Suprapubic skin (tissue), 4 donors: ENCODE measurements around the gene MANBA. TPM values are rescaled to one million over a fixed set of nuclear protein-coding genes. Genes with fewer than 3 reads are reported as not detected.

Experiments
- DNase-seq, 2 donors: peaks; one replicate each; pipeline ENCODE4 v3.0.0-alpha.2; 2019; ENCODE audit warnings: low spot score in 2 of 2
- H3K27ac ChIP-seq: fragments of 200-600 bp; sonication (generic); one replicate; pipeline ENCODE4 v1.5.1; 2019
- H3K27me3 ChIP-seq: fragments of 200-600 bp; sonication (generic); one replicate; pipeline ENCODE4 v1.5.1; 2019
- H3K36me3 ChIP-seq: fragments of 200-600 bp; sonication (generic); one replicate; pipeline ENCODE4 v1.5.1; 2019
- H3K4me1 ChIP-seq: fragments of 200-600 bp; sonication (generic); one replicate; pipeline ENCODE4 v1.5.1; 2019
- H3K4me3 ChIP-seq: fragments of 200-600 bp; sonication (generic); one replicate; pipeline ENCODE4 v1.5.1; 2019; ENCODE audit warnings: mild to moderate bottlenecking
- H3K9me3 ChIP-seq: fragments of 200-600 bp; sonication (generic); one replicate; pipeline ENCODE4 v1.5.1; 2019
- EP300 ChIP-seq: sonication (generic); formaldehyde crosslinking; IDR thresholded peaks from one replicate; pipeline ENCODE4 v1.6.1; 2017; ENCODE audit warnings: antibody characterized with exemption
- POLR2A ChIP-seq, 2 donors: fragments of 450-650 bp; IDR thresholded peaks; one replicate each; pipeline ENCODE4 v1.6.1; 2017; ENCODE audit warnings: antibody characterized with exemption in 2 of 2, mild to moderate bottlenecking in 2 of 2, moderate library complexity in 2 of 2
- POLR2AphosphoS5 ChIP-seq, 3 donors: sonication (generic); formaldehyde crosslinking; IDR thresholded peaks; one replicate each; pipeline ENCODE4 v1.6.1; 2017; ENCODE audit warnings: antibody characterized with exemption in 3 of 3
- WGBS: methylation state at CpG from one replicate; pipeline ENCODE4 v1.1.5; 2018; 5-methylcytosine and 5-hydroxymethylcytosine counted together
- total RNA-seq, 4 donors: library from RNA; depleted of rRNA; stranded (reverse); fragments of >200 nt; gene quantifications; one replicate each; pipeline ENCODE4 v1.1.0, GENCODE V29; 2016
- TF ChIP-seq, protein P1 (sequence below), 2 donors: fragments of 200-600 bp in 1 of 2; fragments of 450-650 bp in 1 of 2; sonication (generic) in 1 of 2; IDR thresholded peaks; one replicate each; pipeline ENCODE4 v1.5.1; 2016 to 2019; ENCODE audit warnings: antibody characterized with exemption in 2 of 2, mild to moderate bottlenecking in 1 of 2, moderate library complexity in 1 of 2

The MANBA gene
- total RNA-seq, 4 donors from 2014 or later, result 11.0 to 36.1 (median 21.1) TPM

DNA sequence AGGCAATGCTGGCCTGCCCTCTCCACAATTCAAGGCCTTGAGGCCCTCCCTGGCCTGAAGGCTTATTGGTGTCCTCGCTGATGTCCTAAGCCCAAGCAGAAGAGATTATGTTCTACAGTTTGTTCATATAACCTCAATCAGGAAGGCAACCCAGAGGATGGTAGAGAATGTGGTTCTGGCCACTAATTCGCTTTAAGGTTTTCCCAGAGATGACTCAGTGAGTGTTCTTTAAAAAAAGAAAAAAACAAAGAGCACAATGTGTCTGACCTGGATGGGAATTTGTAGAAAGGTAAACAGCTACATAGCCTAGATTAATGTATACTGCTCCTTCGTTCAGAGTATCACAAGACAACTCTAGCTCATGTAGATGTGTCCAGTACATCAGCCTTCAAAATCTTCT lies 66.0 kb downstream of the MANBA start:
- TF ChIP-seq POLR2A (IDR thresholded peaks at IDR 0.05), result no peak
- no peak for TF ChIP-seq EP300
- TF ChIP-seq, protein P1, sequence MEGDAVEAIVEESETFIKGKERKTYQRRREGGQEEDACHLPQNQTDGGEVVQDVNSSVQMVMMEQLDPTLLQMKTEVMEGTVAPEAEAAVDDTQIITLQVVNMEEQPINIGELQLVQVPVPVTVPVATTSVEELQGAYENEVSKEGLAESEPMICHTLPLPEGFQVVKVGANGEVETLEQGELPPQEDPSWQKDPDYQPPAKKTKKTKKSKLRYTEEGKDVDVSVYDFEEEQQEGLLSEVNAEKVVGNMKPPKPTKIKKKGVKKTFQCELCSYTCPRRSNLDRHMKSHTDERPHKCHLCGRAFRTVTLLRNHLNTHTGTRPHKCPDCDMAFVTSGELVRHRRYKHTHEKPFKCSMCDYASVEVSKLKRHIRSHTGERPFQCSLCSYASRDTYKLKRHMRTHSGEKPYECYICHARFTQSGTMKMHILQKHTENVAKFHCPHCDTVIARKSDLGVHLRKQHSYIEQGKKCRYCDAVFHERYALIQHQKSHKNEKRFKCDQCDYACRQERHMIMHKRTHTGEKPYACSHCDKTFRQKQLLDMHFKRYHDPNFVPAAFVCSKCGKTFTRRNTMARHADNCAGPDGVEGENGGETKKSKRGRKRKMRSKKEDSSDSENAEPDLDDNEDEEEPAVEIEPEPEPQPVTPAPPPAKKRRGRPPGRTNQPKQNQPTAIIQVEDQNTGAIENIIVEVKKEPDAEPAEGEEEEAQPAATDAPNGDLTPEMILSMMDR (IDR thresholded peaks at IDR 0.05), result no peak
- no peak for TF ChIP-seq POLR2AphosphoS5 (IDR thresholded peaks at IDR 0.05)
- WGBS, result 86% methylated on average over 3 of the region's 3 CpGs
- no peak overlapping the region for H3K4me3 ChIP-seq
- H3K36me3 ChIP-seq, result peaks cover 7% of the 10 kb centered on the region
- H3K9me3 ChIP-seq, result no peaks in the 10 kb centered on the region
- no peaks in the 10 kb centered on the region for H3K4me1 ChIP-seq
- H3K27me3 ChIP-seq, result no peaks in the 10 kb centered on the region
- DNase-seq, result no peak
- H3K27ac ChIP-seq, result no peak overlapping the region

GRCh38 chr4:102693861-102694260 lies 66.9 kb downstream of the MANBA start:
- no peak for TF ChIP-seq POLR2A (IDR thresholded peaks at IDR 0.05)
- TF ChIP-seq EP300, result no peak
- TF ChIP-seq, protein P1 (IDR thresholded peaks at IDR 0.05), result no peak
- TF ChIP-seq POLR2AphosphoS5 (IDR thresholded peaks at IDR 0.05), result no peak
- H3K27ac ChIP-seq, result no peak overlapping the region
- WGBS, result 93% methylated on average over 5 of the region's 5 CpGs

GRCh38 chr4:102693262-102693850 lies 67.4 kb downstream of the MANBA start:
- Histone ChIP-seq H3K27ac (no peak overlapping the region), H3K4me1 (no peaks in the 10 kb centered on the region), H3K36me3 (peaks cover 7% of the 10 kb centered on the region), H3K4me3 (no peak overlapping the region), H3K27me3 (no peaks in the 10 kb centered on the region), H3K9me3 (no peaks in the 10 kb centered on the region)
- DNase-seq, result no peak
- no peak for TF ChIP-seq EP300
- TF ChIP-seq, protein P1 (IDR thresholded peaks at IDR 0.05), result no peak
- no peak for TF ChIP-seq POLR2A (IDR thresholded peaks at IDR 0.05)
- no peak for TF ChIP-seq POLR2AphosphoS5 (IDR thresholded peaks at IDR 0.05)
- WGBS, result 81% methylated on average over 4 of the region's 4 CpGs

More at GRCh38 chr4:102693861-102694260, 66.9 kb downstream of the MANBA start:
- Histone ChIP-seq H3K4me3 (no peak overlapping the region), H3K4me1 (no peaks in the 10 kb centered on the region), H3K27me3 (no peaks in the 10 kb centered on the region), H3K9me3 (no peaks in the 10 kb centered on the region), H3K36me3 (peaks cover 7% of the 10 kb centered on the region)
- no peak for DNase-seq

DNA sequence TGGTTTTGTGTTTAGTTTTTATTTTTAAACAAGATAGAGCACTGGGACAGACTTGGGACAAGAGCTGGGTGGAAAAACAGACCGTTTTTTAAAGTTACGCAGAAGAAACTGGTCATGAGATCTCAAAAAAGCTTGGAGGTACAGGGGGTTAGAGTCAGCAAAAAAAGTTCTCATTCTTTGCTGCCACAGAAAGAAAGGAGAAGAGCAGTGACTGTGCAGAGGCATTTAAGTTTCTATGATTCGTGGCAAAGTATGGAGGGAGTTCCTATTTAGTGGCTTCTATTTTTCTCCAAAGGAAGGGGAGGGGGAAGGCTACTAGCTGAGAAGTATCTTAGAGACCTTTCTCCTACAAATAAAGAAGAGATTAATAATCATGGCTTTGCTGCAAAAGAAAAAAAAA lies 68.3 kb downstream of the MANBA start:
- WGBS, result 87% methylated on average over 3 of the region's 3 CpGs
- no peak overlapping the region for H3K27ac ChIP-seq

GRCh38 chr4:102687982-102688433 lies 72.8 kb downstream of the MANBA start:
- Histone ChIP-seq H3K36me3 (no peaks in the 10 kb centered on the region), H3K9me3 (no peaks in the 10 kb centered on the region), H3K27ac (no peak overlapping the region), H3K4me1 (peaks cover 6% of the 10 kb centered on the region), H3K27me3 (no peaks in the 10 kb centered on the region), H3K4me3 (no peak overlapping the region)
- TF ChIP-seq EP300 (no peak), POLR2A (IDR thresholded peaks at IDR 0.05) (no peak), POLR2AphosphoS5 (IDR thresholded peaks at IDR 0.05) (no peak)
- TF ChIP-seq, protein P1 (IDR thresholded peaks at IDR 0.05), result no peak
- WGBS, result 82% methylated on average over 7 of the region's 7 CpGs
- DNase-seq, result no peak

More for the DNA sequence above, 68.3 kb downstream of the MANBA start:
- TF ChIP-seq EP300, result no peak
- Histone ChIP-seq H3K4me1 (peaks cover 5% of the 10 kb centered on the region), H3K36me3 (peaks cover 7% of the 10 kb centered on the region), H3K27me3 (no peaks in the 10 kb centered on the region), H3K9me3 (no peaks in the 10 kb centered on the region), H3K4me3 (no peak overlapping the region)
- no peak for DNase-seq
